GM12874 (cell line): Measurements from ENCODE around the gene DDX10.

Experiments used
- CTCF ChIP-seq: IDR thresholded peaks from 2 replicates; pipeline ENCODE4 v1.5.1; 2011; ENCODE audit warnings: low read depth, mild to moderate bottlenecking, control low read depth, low read length, moderate library complexity; ENCODE audit not compliant: insufficient read depth

DDX10 gene

DNA sequence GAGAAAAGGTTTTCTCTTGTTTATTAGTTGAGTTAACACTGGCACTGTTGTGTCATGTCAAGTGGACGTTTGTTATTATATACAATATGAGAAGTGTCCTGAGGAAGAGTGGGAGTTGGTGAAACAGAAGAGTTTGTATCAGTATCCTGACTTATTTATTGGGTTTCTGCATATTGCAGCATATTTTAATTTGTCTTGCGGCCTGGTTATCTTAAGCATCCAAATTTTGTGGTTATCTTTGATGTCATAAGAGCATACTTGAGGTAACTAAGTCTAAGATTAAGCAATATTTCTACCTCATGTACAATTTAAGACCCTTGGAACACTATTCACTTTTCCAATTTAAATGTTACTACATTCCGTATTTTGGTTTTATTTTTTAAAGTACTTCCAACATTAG, 103.5 kb downstream of the DDX10 start:
- TF ChIP-seq CTCF, result no peak

DNA sequence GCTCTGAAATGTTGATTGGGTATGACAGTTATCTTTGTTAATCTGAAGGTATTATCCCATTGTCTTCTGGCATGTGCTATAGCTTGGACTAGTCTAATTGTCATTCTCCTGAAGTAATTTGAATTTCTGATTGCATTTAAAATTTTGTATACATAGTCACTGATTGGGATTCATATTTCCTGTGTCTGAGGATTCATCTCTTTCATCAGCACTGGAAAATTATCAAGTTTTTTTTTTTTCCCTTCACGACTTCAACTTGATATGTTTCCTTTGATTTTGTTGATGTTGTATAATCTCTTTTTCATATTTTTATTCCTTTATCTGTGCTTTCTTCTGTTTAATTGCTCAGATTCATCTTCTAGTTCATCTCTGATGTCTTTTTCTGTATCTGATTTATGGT, 104.1 kb downstream of the DDX10 start:
- TF ChIP-seq CTCF, result no peak

DNA sequence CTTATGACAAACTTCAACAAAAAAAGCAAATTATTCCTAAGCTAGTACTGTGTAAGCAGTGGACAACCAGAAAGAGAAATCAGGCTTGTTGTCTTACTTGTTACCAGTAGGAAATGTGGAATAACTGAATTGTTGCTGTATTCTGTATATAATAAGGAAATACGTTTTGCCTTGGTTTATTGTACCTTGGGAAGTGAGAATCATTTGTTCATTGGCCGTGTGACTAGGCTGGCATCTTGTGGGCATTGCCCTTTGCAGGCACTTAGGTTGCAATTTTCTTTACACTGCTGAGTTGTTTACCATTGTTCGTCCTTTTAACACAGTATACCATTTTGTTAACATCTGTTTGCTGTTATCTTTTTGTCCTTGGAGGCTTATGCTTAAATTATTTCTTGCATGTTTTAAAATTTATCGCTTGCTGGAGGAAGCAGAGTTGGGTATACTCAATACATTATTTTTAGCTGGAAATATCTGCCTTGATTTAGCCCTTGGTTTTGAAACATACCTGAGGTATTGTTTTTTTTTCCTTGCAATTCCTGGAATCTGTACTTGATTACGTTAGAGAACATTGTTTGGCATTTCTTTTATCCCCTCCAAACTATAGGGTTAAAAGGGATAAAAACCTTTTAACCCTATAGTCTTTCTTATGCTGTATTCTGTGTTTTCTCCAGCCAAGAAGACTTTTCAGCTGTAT, 109.3 kb downstream of the DDX10 start:
- TF ChIP-seq CTCF, result no peak

DNA sequence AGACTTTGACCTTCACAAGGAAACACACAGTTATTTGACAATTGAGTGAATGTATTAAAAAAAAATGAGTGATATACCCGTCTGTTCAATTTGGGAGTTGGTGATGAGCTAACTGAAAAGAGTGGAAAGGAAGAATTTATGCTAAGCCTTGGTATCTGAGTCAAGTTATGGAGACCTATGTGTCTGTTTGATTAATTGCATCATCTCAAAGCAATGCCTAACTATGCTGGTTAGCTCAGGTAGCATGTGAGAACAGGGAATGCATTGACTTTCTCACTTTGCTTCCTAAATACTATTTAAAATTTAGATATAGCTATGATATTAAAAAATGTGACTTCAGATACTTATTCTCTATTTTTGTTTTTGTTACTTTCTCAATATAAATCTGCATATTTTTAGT, 110.5 kb downstream of the DDX10 start:
- no peak for TF ChIP-seq CTCF

DNA sequence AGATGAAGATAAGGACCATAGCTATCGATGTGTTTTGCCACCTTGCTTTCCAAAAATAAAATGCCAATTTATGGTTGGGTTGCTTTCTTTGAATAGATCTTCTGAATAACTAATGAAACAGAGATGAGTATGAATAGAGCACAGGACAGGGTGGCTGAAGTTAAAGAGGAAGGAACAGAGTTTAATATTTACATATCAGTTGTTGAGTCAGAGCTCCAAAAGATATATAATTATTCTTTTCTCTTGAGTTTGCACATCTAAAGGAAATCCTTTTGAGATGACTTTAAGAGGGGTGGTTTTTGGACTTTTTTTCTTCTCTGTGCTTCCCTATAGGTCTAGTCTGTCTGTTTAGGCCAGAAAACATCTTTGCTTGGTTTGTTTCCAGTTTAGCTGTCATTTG, 115.2 kb downstream of the DDX10 start:
- TF ChIP-seq CTCF, result no peak

DNA sequence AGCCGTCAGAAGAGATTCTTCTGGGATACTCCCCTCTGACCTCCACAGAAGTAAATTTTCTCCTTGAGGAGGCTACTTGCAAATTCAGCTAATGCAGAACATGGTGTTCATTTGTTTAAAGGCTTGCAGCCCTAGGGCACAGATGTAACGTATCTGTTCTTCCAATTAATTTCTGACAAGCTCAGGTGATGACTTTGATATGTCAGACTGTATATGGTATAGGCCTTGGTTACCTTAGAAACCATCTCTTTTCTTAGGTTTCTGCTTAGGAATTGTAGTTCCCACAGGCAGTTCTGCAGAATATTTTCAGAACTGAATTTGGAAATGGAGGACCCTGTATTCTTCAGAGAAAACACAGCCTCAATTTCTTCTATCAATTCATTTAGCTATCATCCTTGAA, 117.1 kb downstream of the DDX10 start:
- TF ChIP-seq CTCF, result no peak

GRCh38 chr11:108786281-108786990, 121.6 kb downstream of the DDX10 start:
- no peak for TF ChIP-seq CTCF
